Activated CD8-positive, alpha-beta memory T cell treated with anti-CD3 and anti-CD28 coated beads, Interleukin-2, amount 50 U/mL, for 1 hour (primary cell): ENCODE data around the gene PBX1.
"Not testable (repeated sequence)": the region's sequence is repeated elsewhere in the genome, so short reads cannot be mapped to it uniquely, and the experiment has no call there.

Source experiments
- DNase-seq: peaks from one replicate; pipeline ENCODE4 v3.0.0-alpha.2; 2020; ENCODE audit errors: extremely low read depth

PBX1 gene

DNA sequence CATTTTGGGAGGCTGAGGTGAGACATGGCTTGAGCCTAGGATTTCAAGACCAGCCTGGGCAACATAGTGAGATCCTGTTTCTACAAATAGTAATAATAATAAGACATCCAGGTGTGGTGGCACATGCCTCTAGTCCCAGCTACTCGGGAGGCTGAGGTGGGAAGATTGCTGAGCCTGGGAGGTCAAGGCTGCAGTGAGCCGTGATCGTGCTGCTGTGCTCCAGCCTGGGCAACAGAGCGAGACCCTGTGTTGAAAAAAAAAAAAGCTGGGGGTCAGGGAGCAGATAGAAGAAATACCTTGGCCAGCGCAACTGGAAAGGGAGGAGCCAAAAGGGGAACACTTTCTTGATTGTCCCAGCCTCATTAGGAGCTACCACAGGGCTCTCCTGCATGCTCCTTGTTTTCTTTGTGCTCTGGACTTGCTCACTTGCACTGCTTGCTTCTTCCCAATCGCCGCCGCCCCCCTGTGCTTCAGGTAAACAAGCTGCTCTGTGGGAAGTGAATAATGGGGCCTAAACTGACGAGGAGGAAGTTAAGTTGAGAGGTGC is 31.1 kb downstream of the PBX1 start:
- no peak for DNase-seq

DNA sequence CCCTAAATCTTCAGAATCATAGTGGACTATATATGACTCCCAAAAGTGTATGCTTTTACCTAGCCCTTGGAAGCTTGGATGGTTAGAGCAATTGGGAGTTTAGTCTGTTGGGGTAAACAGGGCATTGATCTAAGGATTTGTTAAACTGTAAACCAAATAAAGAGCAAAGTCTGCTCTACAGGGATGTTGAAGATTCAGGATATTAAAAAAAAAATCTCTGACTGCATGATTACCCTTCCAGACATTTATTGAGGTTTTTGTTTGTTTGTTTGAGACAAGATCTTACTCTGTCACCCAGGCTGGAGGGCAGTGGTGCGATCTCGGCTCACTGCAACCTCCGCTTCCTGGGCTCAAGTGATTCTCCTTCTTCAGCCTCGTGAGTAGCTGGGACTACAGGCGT is 31.6 kb downstream of the PBX1 start:
- no peak for DNase-seq

DNA sequence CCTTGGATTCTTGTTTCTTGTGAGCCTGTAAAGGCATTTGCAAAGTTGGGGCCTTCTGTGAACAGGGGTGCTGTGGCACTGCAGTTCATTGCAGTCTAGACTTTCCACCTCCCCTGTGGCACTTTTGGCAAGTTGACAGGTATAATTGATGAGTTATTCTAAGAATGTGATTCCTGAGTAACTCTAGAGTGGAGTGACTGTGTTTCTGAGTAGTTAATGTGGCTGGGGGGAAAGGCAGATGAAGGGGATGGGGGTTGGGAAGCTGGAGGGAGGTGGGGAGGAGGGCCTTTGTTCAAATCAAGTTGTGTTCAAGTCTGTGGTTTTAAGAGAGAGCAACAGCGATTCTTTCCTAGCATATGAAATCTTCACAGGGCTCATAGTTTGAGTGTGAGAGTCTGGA is 32.9 kb downstream of the PBX1 start:
- DNase-seq: no peak

DNA sequence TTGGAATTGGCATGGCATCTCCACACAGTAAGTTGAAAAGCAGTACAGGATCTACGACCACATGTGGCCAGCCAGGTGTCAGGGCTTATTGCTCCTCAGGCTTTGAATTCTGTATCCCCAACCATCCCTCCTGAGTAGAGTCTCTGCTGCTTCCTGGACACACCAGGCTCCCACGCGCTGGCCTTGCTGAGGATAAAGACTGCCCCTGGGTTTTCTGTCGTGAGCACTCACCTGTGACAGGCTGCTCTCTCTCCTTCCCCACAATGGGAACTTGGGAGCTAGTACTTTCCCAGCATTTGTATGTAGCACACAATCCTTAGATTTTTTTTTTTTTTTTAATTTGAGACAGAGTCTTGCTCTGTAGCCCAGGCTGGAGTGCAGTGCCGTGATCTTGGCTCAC is 33.6 kb downstream of the PBX1 start:
- no peak for DNase-seq

DNA sequence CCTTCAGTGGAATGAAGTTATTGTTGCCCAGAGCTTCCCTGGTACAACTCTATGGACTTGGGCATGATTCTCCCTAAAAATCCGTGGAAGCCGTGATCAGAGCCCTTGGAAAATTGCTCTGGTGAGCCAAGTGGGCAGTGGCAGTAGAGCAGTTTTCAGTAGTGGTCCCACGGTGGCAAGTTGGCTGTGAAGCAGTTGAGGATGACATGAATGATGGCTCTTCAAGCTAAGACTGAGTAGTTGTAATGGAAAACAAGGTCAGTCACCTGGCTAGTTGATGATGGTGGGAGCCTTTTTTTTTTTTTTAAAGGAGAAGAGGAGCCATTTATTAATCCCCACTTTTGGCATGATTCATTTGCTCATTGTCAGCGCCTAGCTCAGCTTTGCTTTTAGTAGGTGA is 36.2 kb downstream of the PBX1 start:
- DNase-seq: no peak

DNA sequence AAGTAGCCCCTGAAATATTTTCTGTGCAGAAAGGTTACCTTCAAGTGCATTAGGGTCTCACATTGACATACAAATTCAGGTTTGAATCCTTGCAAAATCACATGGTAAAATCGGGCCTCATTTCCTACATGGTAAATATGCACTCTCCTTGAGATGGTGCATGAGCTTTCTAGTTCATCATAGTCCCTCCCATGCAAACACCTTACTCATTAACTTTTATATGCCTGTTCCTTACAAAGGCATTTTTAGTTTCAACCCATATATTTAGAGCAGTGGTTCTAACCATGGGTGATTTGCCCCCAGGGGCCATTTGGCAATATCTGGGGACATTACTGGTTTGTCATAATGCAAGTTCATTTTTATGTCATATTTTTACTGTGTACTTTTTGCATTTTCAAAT is 37.2 kb downstream of the PBX1 start:
- DNase-seq: no peak

DNA sequence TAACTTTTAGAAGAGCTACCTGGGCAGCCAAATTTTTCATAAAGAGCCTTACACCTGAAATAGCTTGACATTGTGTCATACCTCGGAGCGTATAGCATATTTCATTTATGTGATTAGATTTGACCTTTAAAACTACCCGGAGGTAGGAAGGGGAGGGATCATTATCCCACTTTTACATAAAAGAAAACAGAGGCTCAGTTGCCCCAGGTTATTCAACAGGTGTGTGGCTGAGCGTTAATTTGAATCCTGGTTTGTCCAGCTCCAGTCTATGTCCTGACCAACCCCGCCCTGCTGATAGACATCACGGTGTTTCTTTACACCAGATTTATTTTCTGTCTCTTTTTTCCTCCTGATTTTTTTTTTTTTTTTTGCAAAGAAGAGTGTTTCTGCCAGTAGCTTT is 39.7 kb downstream of the PBX1 start:
- no peak for DNase-seq

DNA sequence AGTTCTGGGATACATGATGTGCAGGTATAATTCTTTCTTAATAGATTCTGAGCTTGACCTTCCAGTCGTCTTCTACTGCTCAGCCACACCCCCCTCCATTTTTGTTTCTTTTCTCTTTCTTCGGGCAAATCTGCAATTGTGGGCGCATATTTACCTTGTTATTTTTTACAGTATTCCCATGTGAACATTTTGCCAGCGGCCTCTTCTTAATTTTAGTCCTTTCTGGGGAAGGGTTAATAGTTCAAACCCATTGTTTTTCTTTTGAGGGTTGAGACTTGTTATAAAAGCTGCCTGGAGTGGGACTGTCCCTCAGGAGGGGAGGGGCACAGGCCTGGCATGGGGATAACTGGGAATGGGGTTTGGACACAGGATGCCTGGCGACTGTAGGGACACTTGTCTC is 40.3 kb downstream of the PBX1 start:
- DNase-seq: no peak

DNA sequence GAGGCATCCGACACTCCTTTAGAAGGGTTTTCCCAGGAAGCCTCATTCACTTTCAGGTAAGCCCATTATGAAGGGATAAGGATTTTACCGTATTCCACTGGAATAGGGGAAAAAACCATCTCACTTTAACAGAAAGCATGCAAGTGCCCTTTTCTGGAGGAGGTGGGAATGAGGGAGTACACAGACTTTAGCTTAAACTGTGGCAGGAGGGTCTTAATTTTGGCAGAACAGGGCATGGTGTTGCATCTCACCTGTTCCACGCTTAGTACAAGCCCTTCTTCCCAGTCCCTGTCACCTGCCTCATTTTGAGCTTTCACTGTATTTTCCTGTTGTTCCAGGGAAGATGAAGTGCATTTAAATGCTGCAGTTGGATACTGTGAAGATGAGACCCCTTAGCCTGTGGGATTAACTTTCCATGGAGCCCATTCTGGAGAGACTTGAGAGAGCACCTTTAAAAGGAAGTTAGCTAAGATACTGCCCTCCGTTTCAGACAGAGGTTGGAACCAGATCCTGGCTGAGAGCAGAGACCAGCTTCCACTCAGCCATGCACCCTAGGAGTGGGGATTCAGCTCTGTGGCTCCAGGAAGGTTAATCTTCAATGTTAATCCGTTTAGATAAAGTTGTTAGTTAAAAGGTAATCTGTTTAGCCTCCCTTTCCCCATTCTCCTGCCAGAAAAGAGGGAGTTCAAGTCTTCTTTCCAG is 42.6 kb downstream of the PBX1 start:
- no peak for DNase-seq

DNA sequence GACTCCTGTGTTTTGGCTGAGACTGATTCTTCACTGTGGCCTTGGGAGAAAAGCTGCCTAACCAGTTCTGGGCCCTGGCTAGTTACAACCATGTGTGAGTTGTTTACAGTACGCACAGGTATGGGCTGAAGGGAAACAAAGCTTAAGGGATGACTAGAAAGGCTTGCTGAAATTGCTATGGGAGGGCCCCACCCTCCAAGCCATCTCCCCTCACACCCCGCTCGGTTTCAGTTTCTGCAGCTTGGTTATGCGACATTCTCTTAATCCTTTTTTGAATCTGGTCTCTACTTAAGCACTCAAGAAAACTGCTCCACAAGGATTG is 43.1 kb downstream of the PBX1 start:
- DNase-seq: no peak

DNA sequence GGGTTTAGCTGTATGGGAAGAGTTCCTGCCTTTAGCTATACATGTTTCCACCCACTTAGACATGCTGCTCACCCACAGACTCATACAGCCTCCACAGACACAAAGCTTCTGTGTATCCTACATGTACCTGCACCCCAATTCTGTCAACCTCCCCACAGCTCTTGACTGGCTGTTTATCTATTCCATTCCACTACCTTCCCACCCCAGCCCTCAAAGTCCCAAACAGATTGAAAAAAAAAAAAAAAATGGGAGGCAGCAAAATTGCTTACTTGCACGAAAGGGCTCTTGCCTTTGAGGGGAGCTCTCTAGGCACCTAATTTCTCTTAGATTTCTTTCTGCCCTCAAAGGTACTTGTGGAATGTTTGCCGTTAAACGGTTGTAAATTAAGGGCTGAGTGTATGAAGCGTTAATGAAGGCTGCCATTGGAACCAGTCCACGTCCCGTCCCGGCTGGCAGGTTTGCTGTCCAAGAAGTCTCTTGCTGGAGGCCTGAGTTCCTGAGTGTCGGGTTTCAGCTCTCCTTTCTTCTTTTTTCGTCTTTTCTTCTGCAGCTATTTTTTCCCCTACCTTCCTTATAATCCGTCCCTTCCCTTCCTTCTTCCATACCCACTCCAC is 43.6 kb downstream of the PBX1 start:
- DNase-seq: no peak

DNA sequence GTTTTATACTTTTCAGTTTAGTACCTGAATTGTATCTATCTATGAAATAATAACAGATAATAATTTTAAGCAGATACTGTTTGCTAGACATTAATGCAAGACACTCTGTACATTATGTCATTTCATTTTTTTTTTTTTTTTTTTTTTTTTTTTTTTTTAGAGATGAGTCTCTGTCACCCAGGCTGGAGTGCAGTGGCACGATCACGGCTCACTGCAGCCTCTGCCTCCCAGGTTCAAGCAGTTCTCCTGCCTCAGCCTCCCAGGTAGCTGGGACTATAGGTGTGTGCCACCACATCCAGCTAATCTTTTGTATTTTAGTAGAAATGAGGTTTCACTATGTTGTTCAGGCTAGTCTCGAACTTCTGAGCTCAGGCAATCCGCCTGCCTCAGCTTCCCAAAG is 44.8 kb downstream of the PBX1 start:
- not testable (repeated sequence) for DNase-seq

DNA sequence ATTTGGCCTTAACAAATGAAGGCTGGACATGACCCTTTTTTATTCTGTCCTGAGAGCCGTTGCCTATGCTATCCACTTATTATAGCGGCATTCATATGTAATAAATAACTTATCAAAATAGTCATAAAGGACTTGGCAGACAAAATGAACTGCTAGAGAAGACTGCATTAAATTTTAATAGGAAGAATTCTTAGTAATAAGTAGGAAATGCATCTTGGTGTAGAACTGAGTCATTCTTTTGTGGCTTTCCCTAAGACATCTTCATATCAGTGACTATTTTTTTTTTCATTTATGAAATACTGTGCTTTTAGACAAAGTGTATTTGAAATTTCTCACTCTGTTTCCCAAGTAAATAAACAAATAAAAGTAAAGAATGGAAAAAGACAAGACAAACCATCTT is 45.6 kb downstream of the PBX1 start:
- no peak for DNase-seq

DNA sequence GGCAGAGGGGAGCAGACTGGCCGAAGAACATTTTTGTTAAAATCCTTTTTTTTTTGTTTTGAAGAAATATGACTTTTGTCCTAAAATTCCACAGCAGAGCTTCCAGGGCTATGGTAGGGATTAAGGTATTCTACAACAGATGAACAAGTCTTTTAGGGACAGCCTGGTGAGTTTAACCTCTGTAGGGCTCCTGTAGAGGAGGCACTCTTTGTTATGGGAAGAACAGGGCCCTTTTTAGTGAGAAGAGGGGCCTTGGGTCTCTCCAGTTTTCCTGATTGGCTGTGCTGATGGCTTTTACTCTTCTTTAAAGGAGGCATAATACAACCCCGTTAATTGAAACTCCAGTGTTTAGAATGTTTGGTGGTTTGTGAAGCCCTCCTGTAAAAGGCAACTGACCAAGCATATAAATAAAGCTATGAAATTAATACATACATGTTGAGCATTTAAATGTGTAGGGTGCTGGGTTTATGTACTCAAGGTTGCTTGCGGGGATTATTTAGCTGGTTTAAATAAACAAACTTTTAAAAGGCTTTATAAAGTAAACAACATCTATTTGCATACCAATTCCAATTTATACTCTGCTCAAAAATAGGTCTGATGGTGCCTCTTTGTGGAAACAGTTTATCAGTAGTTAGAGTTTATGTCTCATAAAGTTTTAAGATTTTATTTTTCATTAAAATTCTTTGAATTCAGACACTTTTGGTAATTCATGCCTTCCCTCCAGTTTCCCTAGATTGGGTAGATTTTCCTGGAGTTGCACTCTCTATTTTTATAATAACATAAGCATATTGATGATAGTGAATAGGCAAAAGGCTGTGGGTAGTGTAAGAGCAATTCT is 46.5 kb downstream of the PBX1 start:
- no peak for DNase-seq

DNA sequence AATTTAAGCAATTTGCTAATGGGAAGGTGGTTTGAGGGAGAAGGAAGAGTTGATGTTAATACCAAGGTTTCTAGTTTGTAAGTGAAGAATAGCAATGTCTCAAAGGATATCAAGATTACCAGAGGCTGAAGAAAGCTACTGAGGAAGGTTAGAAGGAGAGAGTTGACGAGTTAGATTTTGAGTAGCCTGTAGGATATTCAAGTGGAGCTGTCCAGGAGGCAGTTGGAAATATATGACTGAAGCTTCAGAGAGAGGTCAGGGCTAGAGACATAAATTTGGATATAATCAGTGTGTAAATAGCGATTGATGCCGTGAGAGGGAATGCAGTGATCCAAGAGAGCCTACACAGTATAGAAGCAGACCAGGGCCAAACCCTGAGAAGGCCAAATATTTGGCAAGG is 48.4 kb downstream of the PBX1 start:
- no peak for DNase-seq

DNA sequence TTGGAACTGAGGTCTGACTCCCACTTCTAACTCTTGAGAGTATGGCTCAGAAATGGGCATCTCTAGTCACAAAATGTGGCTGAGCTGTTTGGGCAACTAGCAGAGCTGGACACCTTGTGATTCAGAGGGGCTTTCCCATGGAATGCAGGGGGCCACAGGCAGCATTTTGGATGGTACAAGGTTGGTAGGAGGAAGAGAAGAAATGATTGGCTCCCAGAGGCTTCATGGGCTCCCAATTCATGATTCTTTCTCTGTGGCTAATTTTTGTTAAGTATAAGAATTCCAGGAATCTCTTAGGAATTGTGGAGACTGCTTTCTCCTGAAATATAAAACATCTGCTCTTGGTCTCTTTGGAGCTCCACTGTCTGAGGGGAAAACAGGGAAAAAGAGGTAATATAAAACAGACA is 49.7 kb downstream of the PBX1 start:
- DNase-seq: no peak

DNA sequence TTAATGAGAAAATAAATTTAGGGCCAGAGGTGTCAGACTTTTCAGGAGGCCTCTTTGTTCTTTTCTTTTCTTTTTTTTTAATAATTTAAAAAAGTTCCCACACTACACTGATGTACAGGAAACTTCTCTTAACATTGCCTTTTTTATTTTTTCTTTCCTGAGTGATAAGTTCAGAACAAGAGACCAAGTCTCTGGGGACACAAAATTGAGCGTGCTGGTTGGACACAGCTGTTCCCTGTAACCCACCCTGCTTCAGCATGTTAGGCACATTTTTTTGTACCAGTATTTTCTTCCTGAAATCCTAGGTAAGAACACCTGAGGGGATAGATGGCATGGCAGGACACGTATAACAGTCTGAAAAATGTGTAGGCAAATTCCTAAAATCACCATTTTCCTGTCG is 50.1 kb downstream of the PBX1 start:
- DNase-seq: no peak

DNA sequence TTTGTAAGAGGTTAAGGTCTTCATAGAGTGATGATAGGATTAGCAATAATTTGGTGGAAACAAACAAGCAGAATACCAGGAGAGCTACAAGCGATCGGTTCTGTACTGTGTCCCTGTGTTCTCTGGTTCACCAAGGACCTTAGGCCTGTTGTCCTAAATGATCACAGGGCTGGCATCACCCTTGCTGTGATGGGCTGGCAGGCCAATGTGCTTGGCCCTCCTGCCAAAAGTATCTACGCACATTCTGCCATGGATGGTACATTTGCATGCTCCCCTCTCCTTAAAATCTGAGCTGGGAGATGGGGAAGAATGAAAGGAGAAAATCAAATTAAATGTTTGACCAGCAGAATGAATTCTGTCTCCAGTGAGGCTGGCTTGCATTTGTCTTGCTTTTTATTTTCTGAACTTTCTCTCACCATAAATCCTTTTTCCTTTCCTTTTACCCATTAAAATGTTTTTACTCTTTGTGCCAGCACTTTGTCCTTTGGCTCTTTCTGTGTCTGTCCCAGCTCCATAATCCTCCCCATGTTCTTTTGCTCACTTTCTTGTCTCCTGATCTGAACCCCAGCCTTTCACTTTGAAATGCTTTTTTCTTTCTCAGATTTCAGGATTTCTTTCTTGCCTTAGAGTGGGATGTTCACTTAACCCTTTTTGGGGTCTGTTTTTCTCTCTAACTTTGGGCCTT is 51.7 kb downstream of the PBX1 start:
- no peak for DNase-seq

DNA sequence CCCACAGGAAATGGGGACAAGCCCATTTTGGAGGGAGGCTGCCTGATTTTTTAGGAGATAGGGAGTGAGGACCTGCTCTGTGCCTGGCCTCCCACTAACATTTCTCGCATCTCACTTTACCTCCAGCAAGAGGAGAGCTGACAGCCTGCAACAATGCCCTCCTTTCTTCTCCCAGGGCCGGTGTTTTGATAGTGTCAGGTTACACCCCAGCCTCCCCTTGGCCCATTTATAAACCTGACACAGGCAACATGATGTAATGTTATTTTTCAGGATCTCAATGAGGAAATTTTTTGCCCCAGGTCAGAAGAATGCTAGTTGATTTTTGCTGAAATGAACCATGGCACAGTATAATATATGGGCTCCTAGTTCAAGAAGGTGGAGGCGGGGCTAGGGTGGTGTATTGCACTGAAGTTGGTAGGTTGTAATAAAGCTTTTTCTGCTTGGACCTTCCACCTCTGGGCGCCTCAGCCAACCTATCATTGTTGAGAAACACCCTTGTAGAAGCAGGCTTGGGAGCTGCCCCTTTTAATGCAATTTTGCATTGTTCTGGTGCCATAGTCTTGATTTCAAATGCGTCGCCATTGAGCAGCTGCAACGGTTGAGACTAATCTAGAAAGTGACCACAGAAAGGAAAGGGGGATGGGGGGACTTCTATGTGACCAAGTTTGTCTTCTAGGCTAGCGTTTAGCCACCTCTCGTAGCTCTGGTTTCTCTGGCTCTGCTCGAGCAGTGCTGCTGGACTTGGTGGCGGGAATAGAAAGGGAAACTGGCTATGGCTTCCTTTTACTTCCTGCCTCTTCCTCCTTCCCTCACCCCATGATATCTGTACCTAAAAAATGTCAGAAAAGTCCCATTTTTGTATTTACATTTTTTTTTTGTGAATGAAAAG is 53.0 kb downstream of the PBX1 start:
- DNase-seq: no peak

DNA sequence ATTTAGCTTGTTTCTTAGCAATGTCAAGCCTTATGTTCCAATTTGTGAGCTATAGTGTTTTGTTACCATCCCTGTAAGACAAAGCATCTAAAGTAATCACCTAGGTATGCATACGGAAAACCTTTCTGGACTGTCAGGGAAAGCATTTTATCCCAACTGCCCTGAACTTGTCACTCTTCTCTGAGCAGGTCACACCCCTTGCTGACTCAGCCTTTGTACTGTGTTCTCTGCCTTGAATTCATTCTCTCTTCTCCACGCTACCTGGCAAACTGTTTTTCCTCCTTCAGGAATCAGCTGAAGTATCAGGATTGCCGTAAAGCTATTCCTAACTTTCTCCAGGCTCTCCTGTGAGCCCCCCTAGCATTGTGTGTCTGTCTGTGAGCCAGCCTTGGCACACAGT is 54.2 kb downstream of the PBX1 start:
- DNase-seq: no peak

DNA sequence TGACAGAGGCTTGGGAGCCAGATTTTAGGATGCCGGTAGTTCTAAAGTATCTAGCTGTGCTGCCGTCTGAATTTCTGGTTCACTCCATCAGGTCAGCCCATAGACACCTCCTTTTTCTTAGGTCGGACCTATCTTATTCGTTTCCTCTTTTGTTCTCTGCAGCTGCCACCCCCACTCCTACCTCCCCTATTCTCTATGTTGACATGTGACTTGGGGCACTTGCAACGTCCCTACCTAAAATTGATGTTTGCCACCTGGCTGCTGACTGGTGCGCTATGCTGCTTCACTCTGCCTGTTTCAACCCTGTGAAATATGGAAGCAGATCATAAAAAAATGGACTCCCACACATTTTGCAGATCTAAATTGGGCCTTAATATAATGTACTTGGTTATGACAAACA is 55.3 kb downstream of the PBX1 start:
- DNase-seq: no peak
